Common myeloid progenitor, CD34-positive (primary cell): ENCODE measurements around the gene CCDC85C.

ENCODE experiments used
- CTCF ChIA-PET: fragments of 350-600 bp; sonication (Branson Sonifier 250); formaldehyde crosslinking; loops from one replicate; lab custom pipeline; 2021; ENCODE audit warnings: antibody characterized with exemption; lab: Charles Lee
- POLR2A ChIA-PET: fragments of 350-600 bp; sonication (Branson Sonifier 250); formaldehyde crosslinking; loops from one replicate; lab custom pipeline; 2021; ENCODE audit warnings: antibody characterized with exemption; lab: Charles Lee
- DNase-seq, 3 donors: peaks; one replicate each; pipeline versions ENCODE4 v3.0.0 to v3.0.0-alpha.2; 2013
- H3K27ac ChIP-seq, 2 experiments: 1 replicate in 1 of 2; 2 replicates in 1 of 2; pipeline ENCODE4 v1.7.0; 2013; ENCODE audit warnings: inconsistent platforms in 2 of 2, low read length in 2 of 2, mild to moderate bottlenecking in 2 of 2, low read depth in 1 of 2, moderate library complexity in 1 of 2; ENCODE audit not compliant: severe bottlenecking in 2 of 2, insufficient read depth in 1 of 2, poor library complexity in 1 of 2
- H3K27me3 ChIP-seq, 5 experiments: replicated peaks in 2 of 5; 1 replicate in 3 of 5; 2 replicates in 2 of 5; pipeline versions ENCODE4 v1.6.1 to v1.7.0; 2013; ENCODE audit warnings: low read length in 4 of 5, mild to moderate bottlenecking in 2 of 5, moderate library complexity in 2 of 5, inconsistent platforms in 1 of 5; ENCODE audit not compliant: insufficient read depth in 5 of 5, control insufficient read depth in 4 of 5
- H3K36me3 ChIP-seq, 4 experiments: 1 replicate in 2 of 4; 2 replicates in 2 of 4; pipeline versions ENCODE4 v1.6.1 to v1.7.0; 2013; ENCODE audit warnings: low read length in 3 of 4, control low read depth in 1 of 4, mild to moderate bottlenecking in 1 of 4; ENCODE audit not compliant: control insufficient read depth in 4 of 4, insufficient read depth in 4 of 4
- H3K4me1 ChIP-seq, 4 experiments: 1 replicate in 3 of 4; 2 replicates in 1 of 4; pipeline versions ENCODE4 v1.6.1 to v1.7.1; 2013; ENCODE audit warnings: low read length in 3 of 4, mild to moderate bottlenecking in 3 of 4, control low read depth in 1 of 4, inconsistent platforms in 1 of 4, moderate library complexity in 1 of 4; ENCODE audit not compliant: control insufficient read depth in 4 of 4, insufficient read depth in 4 of 4; ENCODE audit errors: control extremely low read depth in 1 of 4
- H3K4me3 ChIP-seq, 7 experiments: 1 replicate in 4 of 7; 2 replicates in 3 of 7; pipeline versions ENCODE4 v1.5.1 to v1.7.0; 2013; ENCODE audit warnings: mild to moderate bottlenecking in 7 of 7, low read length in 6 of 7, moderate library complexity in 6 of 7, inconsistent platforms in 2 of 7, low read depth in 2 of 7, control low read depth in 1 of 7; ENCODE audit not compliant: insufficient read depth in 4 of 7, control insufficient read depth in 1 of 7; ENCODE audit errors: extremely low read depth in 1 of 7
- H3K9me3 ChIP-seq, 5 experiments: 1 replicate in 4 of 5; 2 replicates in 1 of 5; pipeline versions ENCODE4 v1.6.1 to v1.7.1; 2013; ENCODE audit warnings: low read length in 4 of 5, mild to moderate bottlenecking in 2 of 5, inconsistent platforms in 1 of 5, low read depth in 1 of 5, moderate library complexity in 1 of 5; ENCODE audit not compliant: control insufficient read depth in 4 of 5, insufficient read depth in 2 of 5; ENCODE audit errors: control extremely low read depth in 1 of 5
- WGBS: methylation state at CpG from one replicate; pipeline ENCODE4 v1.1.5; 2013; ENCODE audit not compliant: insufficient coverage; 5-methylcytosine and 5-hydroxymethylcytosine counted together

Gene CCDC85C

GRCh38 chr14:99624971-99625370 lies 21.0 kb upstream of the CCDC85C start:
- Histone ChIP-seq H3K4me1 (peaks cover 0 to 4% (median 0%) of the 10 kb centered on the region in 4 experiments), H3K27me3 (peaks cover 0 to 39% (median 6%) of the 10 kb centered on the region in 5 experiments), H3K4me3 (no peak overlapping the region), H3K27ac (no peak overlapping the region), H3K36me3 (no peaks in the 10 kb centered on the region), H3K9me3 (no peaks in the 10 kb centered on the region)
- ChIA-PET CTCF (no interaction called here), POLR2A (interaction anchor here (0.5 kb wide), 1 partner anchor 85 kb away, joined by 4 read pairs; no protein-coding TSS in a partner anchor)
- no peak for DNase-seq
- 95% methylated on average over 12 of the region's 13 CpGs for WGBS

- Histone ChIP-seq H3K27ac (no peak overlapping the region), H3K36me3 (no peaks in the 10 kb centered on the region), H3K4me1 (peaks cover 0 to 7% (median 1%) of the 10 kb centered on the region in 4 experiments), H3K9me3 (no peaks in the 10 kb centered on the region), H3K4me3 (no peak overlapping the region), H3K27me3 (peaks cover 0 to 47% (median 8%) of the 10 kb centered on the region in 5 experiments)
- POLR2A ChIA-PET: no interaction called here
- 93% methylated on average over 2 of the region's 6 CpGs for WGBS
- CTCF ChIA-PET: interaction anchor here (1.0 to 1.2 kb wide), 2 partner anchors 18 to 103 kb away, joined by 3 to 4 read pairs; no protein-coding TSS in a partner anchor
- no peak for DNase-seq
Observed at GRCh38 chr14:99624024-99624423, 20.0 kb upstream of the CCDC85C start.

GRCh38 chr14:99621948-99622347 lies 17.9 kb upstream of the CCDC85C start:
- Histone ChIP-seq H3K27me3 (peaks cover 0 to 65% (median 15%) of the 10 kb centered on the region in 5 experiments), H3K36me3 (no peaks in the 10 kb centered on the region), H3K4me1 (peaks cover 0 to 7% (median 1%) of the 10 kb centered on the region in 4 experiments), H3K9me3 (no peaks in the 10 kb centered on the region), H3K27ac (no peak overlapping the region), H3K4me3 (no peak overlapping the region)
- 96% methylated on average over 6 of the region's 6 CpGs for WGBS
- no peak for DNase-seq
- ChIA-PET CTCF (no interaction called here), POLR2A (no interaction called here)

- Histone ChIP-seq H3K36me3 (no peaks in the 10 kb centered on the region), H3K4me3 (no peak overlapping the region), H3K9me3 (no peaks in the 10 kb centered on the region), H3K27ac (no peak overlapping the region), H3K27me3 (peaks cover 0 to 80% (median 19%) of the 10 kb centered on the region in 5 experiments), H3K4me1 (peaks cover 0 to 7% (median 1%) of the 10 kb centered on the region in 4 experiments)
- POLR2A ChIA-PET: no interaction called here
- WGBS: 21% methylated on average over 9 of the region's 13 CpGs
- CTCF ChIA-PET: interaction anchor here (0.8 to 1.0 kb wide), 3 partner anchors 10 to 16 kb away, joined by 3 read pairs; partner anchors contain the start of gene CCDC85C
- DNase-seq: no peak
Observed at GRCh38 chr14:99619835-99620834, 16.1 kb upstream of the CCDC85C start.

GRCh38 chr14:99616832-99617800 lies 13.1 kb upstream of the CCDC85C start:
- H3K4me1 ChIP-seq: peaks cover 0 to 7% (median 1%) of the 10 kb centered on the region in 4 experiments
- ChIA-PET CTCF (interaction anchor here (0.9 to 1.9 kb wide), 2 partner anchors 11 to 202 kb away, joined by 3 to 9 read pairs; no protein-coding TSS in a partner anchor), POLR2A (no interaction called here)
- H3K36me3 ChIP-seq: no peaks in the 10 kb centered on the region
- H3K27ac ChIP-seq: no peak overlapping the region
- no peak overlapping the region for H3K4me3 ChIP-seq
- 81% methylated on average over 10 of the region's 16 CpGs for WGBS
- no peak for DNase-seq
- H3K9me3 ChIP-seq: no peaks in the 10 kb centered on the region
- H3K27me3 ChIP-seq: peaks cover 2 to 66% (median 19%) of the 10 kb centered on the region in 5 experiments

DNA sequence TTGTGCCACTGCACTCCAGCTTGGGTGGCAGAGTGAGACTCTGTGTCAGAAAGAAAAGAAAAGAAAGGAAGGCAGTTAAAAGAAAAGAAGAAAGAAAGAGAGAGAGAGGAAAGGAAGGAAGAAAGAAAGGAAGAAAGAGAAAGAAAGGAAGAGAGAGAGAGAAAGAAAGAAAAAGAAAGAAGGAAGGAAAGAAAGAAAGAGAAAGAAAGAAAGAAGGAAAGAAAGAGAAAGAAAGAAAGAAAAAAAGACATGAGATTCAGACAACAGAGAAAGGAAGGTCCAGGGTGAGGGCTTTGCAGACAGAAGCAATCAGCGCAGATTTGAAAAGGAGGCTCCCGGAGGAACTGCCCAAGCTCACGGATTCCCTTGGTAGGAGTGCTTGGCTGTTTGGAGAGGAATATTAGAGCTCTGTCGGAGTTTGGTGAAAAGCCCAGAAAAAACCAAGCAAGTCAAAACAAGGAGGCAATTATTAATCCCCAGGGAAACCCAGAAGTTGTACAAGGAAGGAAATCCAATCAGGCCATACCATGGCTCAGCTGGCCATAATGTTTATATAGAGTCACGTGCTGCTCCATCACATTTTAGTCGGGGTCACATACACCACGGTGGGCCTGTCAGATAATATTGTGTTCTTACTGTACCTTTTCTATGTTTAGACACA lies 11.6 kb upstream of the CCDC85C start:
- ChIA-PET CTCF (no interaction called here), POLR2A (no interaction called here)
- no peaks in the 10 kb centered on the region for H3K9me3 ChIP-seq
- no peak for DNase-seq
- no peak overlapping the region for H3K27ac ChIP-seq
- H3K27me3 ChIP-seq: peaks cover 2 to 53% (median 19%) of the 10 kb centered on the region in 5 experiments
- H3K4me1 ChIP-seq: peaks cover 0 to 7% (median 1%) of the 10 kb centered on the region in 4 experiments
- no peak overlapping the region for H3K4me3 ChIP-seq
- H3K36me3 ChIP-seq: no peaks in the 10 kb centered on the region
- 67% methylated on average over 6 of the region's 7 CpGs for WGBS
